Globus pallidus (tissue), 1 donor: ENCODE measurements around the gene TNFRSF25.
"Not testable (repeated sequence)": the region's sequence is repeated elsewhere in the genome, so short reads cannot be mapped to it uniquely, and the experiment has no call there.

Experiments used
- DNase-seq: peaks from one replicate; pipeline ENCODE4 v3.0.0-alpha.2; 2015; ENCODE audit warnings: low spot score

TNFRSF25 gene

GRCh38 chr1:6435547-6435946 lies 30.4 kb downstream of the TNFRSF25 start:
- no peak for DNase-seq

- DNase-seq = no peak
Measured at GRCh38 chr1:6435129-6435528, 30.8 kb downstream of the TNFRSF25 start.

- no peak for DNase-seq
Measured at GRCh38 chr1:6434186-6434585, 31.8 kb downstream of the TNFRSF25 start.

- DNase-seq = not testable (repeated sequence)
Measured at GRCh38 chr1:6431645-6432579, 34.1 kb downstream of the TNFRSF25 start.

GRCh38 chr1:6429660-6430411 lies 36.1 kb downstream of the TNFRSF25 start:
- not testable (repeated sequence) for DNase-seq

GRCh38 chr1:6428453-6428852 lies 37.5 kb downstream of the TNFRSF25 start:
- DNase-seq = not testable (repeated sequence)

GRCh38 chr1:6427441-6428390 lies 38.3 kb downstream of the TNFRSF25 start:
- DNase-seq = no peak

GRCh38 chr1:6426972-6427350 lies 39.0 kb downstream of the TNFRSF25 start:
- no peak for DNase-seq

GRCh38 chr1:6426277-6426971 lies 39.5 kb downstream of the TNFRSF25 start:
- no peak for DNase-seq

GRCh38 chr1:6425658-6426057 lies 40.3 kb downstream of the TNFRSF25 start:
- DNase-seq = no peak

- DNase-seq = no peak
Measured at GRCh38 chr1:6424619-6425593, 41.1 kb downstream of the TNFRSF25 start, which contains the start of gene ESPN. Gene ESPN, plus strand, starts transcription at chr1:6424776. Its CDS starts 180 bp downstream, at chr1:6424956.

GRCh38 chr1:6424000-6424565 lies 41.9 kb downstream of the TNFRSF25 start:
- no peak for DNase-seq

- DNase-seq = no peak
Measured at GRCh38 chr1:6423321-6423999, 42.5 kb downstream of the TNFRSF25 start.

- no peak for DNase-seq
Measured at GRCh38 chr1:6421266-6421665, 44.7 kb downstream of the TNFRSF25 start.

- no peak for DNase-seq
Measured at GRCh38 chr1:6420454-6421042, 45.4 kb downstream of the TNFRSF25 start.

GRCh38 chr1:6419804-6420453 lies 46.0 kb downstream of the TNFRSF25 start, which contains the start of gene HES2:
Gene HES2, minus strand, starts transcription at chr1:6419919. Its CDS starts 99 bp downstream, at chr1:6419820.
- DNase-seq = no peak

GRCh38 chr1:6419397-6419803 lies 46.6 kb downstream of the TNFRSF25 start:
- DNase-seq = no peak
